Smooth muscle cell (in vitro differentiated cells): ENCODE data around the gene HELZ2. TPM values are rescaled to one million over a fixed set of nuclear protein-coding genes. Genes with fewer than 3 reads are reported as not detected.

Experiments
- DNase-seq: peaks from one replicate; lab custom pipeline; 2025; ENCODE audit not compliant: unreplicated experiment; lab: John Stamatoyannopoulos, UW
- H2AFZ ChIP-seq: fragments of 200-600 bp; sonication (generic); 2 replicates; pipeline ENCODE4 v1.6.0; 2016; ENCODE audit warnings: antibody characterized with exemption, low read depth, mild to moderate bottlenecking
- H3F3A ChIP-seq: fragments of 200-600 bp; sonication (generic); 2 replicates; pipeline ENCODE4 v1.6.0; 2017; ENCODE audit warnings: antibody characterized with exemption, low read depth
- H3K27ac ChIP-seq: fragments of 200-600 bp; sonication (generic); 2 replicates; pipeline ENCODE4 v1.5.1; 2016; ENCODE audit warnings: low read depth, mild to moderate bottlenecking
- H3K27me3 ChIP-seq: fragments of 200-600 bp; sonication (generic); 2 replicates; pipeline ENCODE4 v1.6.1; 2016; ENCODE audit warnings: low read depth, mild to moderate bottlenecking
- H3K36me3 ChIP-seq: fragments of 200-600 bp; sonication (generic); 2 replicates; pipeline ENCODE4 v1.5.1; 2016; ENCODE audit warnings: low read depth
- H3K4me1 ChIP-seq: fragments of 200-600 bp; sonication (generic); 2 replicates; pipeline ENCODE4 v1.5.1; 2016; ENCODE audit warnings: low read depth
- H3K4me2 ChIP-seq: fragments of 200-600 bp; sonication (generic); 2 replicates; pipeline ENCODE4 v1.6.0; 2016; ENCODE audit warnings: mild to moderate bottlenecking
- H3K4me3 ChIP-seq: fragments of 200-600 bp; sonication (generic); 2 replicates; pipeline ENCODE4 v1.5.1; 2016; ENCODE audit warnings: mild to moderate bottlenecking
- H3K79me2 ChIP-seq: fragments of 200-600 bp; sonication (generic); 2 replicates; pipeline ENCODE4 v1.6.0; 2016; ENCODE audit warnings: low read depth, mild to moderate bottlenecking
- H3K9ac ChIP-seq: fragments of 200-600 bp; sonication (generic); 2 replicates; pipeline ENCODE4 v1.6.0; 2016; ENCODE audit warnings: low read depth
- H3K9me3 ChIP-seq: fragments of 200-600 bp; sonication (generic); replicated peaks from 2 replicates; pipeline ENCODE4 v1.5.1; 2016; ENCODE audit warnings: low read depth
- H4K20me1 ChIP-seq: fragments of 200-600 bp; sonication (generic); 2 replicates; pipeline ENCODE4 v1.6.0; 2016; ENCODE audit warnings: low read depth
- WGBS: methylation state at CpG from one replicate; pipeline ENCODE4 v1.1.7; 2016; ENCODE audit warnings: low lambda C conversion rate; 5-methylcytosine and 5-hydroxymethylcytosine counted together
- polyA plus RNA-seq: library from polyadenylated mRNA; unstranded; fragments of >200 nt; fragmentation: Nextera tagmentation; extraction: Ambion mirVana; gene quantifications from 2 replicates; pipeline ENCODE4 v1.2.1, GENCODE V29; 2016
- total RNA-seq: library from RNA; depleted of rRNA; stranded (reverse); fragments of >200 nt; gene quantifications from 2 replicates; pipeline ENCODE4 v1.2.3, GENCODE V29; 2014
- TF ChIP-seq, protein P1 (sequence below): fragments of 200-600 bp; sonication (generic); IDR thresholded peaks from 2 replicates; pipeline ENCODE4 v1.5.1; 2017; ENCODE audit warnings: borderline replicate concordance, mild to moderate bottlenecking, antibody characterized with exemption; ENCODE audit not compliant: insufficient read depth, poor library complexity, severe bottlenecking

The HELZ2 gene
- total and polyA plus RNA-seq, 2 experiments from 2014 or later, result 3.0 to 13.8 TPM

DNA sequence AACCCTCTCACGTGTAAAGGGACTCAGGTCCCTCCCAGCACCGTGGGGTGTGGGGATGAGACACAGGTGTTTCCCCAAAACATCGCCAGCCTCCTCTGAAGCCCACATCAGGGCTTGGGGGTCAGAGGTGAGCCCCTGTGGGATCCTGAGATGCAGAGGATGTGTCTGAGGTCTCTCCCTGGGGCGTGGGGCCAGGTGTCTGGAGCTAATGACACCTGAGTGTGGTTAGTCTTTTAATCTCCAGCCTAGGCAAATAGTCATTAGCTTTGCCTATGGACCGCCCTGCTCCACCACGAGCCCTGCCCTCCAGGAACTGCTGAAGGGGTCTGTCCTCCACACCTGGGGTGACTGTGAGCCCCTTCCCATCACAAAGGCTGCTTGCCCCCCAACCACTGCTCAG lies 28.2 kb downstream of the HELZ2 start:
- Histone ChIP-seq H4K20me1 (no peaks in the 10 kb centered on the region), H3K27ac (no peak overlapping the region)
- 88% methylated on average over 6 of the region's 6 CpGs for WGBS

DNA sequence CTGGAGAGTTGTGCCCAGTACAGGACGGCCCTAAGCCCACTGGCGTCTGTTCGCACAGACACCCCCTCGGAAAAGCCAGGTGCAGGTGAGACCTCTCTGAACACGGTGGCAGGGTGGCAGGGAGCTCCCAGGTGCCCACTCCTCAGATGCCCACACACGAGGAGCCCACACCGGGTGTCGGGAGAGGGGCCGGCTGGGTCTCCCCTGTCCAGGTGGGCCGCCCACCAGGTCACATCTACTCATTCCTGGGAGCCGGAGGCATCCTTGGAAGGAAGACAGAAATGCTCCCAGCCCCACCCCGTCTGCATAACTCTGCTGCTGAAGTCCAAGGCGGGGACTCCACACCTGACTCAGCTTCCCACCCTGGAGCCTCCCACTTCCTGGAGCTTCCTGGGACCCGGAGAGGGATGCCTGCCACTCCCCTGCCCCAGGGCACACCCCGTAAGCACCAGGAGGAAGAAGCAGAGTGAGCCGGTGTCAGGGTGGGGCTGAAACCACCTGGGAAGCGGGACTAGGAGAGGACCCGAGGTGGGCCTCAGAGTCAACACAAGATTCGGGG lies 29.0 kb downstream of the HELZ2 start:
- H3K27me3 ChIP-seq, result no peaks in the 10 kb centered on the region
- no peaks in the 10 kb centered on the region for H3K9me3 ChIP-seq
- no peak overlapping the region for H2AFZ ChIP-seq
- H4K20me1 ChIP-seq, result no peaks in the 10 kb centered on the region
- H3K4me2 ChIP-seq, result no peak overlapping the region
- H3K79me2 ChIP-seq, result no peaks in the 10 kb centered on the region
- no peak for DNase-seq
- TF ChIP-seq, protein P1, sequence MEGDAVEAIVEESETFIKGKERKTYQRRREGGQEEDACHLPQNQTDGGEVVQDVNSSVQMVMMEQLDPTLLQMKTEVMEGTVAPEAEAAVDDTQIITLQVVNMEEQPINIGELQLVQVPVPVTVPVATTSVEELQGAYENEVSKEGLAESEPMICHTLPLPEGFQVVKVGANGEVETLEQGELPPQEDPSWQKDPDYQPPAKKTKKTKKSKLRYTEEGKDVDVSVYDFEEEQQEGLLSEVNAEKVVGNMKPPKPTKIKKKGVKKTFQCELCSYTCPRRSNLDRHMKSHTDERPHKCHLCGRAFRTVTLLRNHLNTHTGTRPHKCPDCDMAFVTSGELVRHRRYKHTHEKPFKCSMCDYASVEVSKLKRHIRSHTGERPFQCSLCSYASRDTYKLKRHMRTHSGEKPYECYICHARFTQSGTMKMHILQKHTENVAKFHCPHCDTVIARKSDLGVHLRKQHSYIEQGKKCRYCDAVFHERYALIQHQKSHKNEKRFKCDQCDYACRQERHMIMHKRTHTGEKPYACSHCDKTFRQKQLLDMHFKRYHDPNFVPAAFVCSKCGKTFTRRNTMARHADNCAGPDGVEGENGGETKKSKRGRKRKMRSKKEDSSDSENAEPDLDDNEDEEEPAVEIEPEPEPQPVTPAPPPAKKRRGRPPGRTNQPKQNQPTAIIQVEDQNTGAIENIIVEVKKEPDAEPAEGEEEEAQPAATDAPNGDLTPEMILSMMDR, result no peak
- no peak overlapping the region for H3K27ac ChIP-seq
- no peak overlapping the region for H3K9ac ChIP-seq
- no peaks in the 10 kb centered on the region for H3K36me3 ChIP-seq
- no peak overlapping the region for H3K4me3 ChIP-seq
- no peaks in the 10 kb centered on the region for H3F3A ChIP-seq
- WGBS, result 68% methylated on average over 18 of the region's 19 CpGs
- H3K4me1 ChIP-seq, result no peaks in the 10 kb centered on the region

More for the DNA sequence above, 28.2 kb downstream of the HELZ2 start:
- Histone ChIP-seq H3K36me3 (no peaks in the 10 kb centered on the region), H3F3A (no peaks in the 10 kb centered on the region), H3K4me3 (no peak overlapping the region), H3K4me1 (no peaks in the 10 kb centered on the region), H3K79me2 (no peaks in the 10 kb centered on the region), H2AFZ (no peak overlapping the region), H3K4me2 (no peak overlapping the region), H3K9me3 (no peaks in the 10 kb centered on the region), H3K9ac (no peak overlapping the region), H3K27me3 (no peaks in the 10 kb centered on the region)
- TF ChIP-seq, protein P1, result no peak
- no peak for DNase-seq

DNA sequence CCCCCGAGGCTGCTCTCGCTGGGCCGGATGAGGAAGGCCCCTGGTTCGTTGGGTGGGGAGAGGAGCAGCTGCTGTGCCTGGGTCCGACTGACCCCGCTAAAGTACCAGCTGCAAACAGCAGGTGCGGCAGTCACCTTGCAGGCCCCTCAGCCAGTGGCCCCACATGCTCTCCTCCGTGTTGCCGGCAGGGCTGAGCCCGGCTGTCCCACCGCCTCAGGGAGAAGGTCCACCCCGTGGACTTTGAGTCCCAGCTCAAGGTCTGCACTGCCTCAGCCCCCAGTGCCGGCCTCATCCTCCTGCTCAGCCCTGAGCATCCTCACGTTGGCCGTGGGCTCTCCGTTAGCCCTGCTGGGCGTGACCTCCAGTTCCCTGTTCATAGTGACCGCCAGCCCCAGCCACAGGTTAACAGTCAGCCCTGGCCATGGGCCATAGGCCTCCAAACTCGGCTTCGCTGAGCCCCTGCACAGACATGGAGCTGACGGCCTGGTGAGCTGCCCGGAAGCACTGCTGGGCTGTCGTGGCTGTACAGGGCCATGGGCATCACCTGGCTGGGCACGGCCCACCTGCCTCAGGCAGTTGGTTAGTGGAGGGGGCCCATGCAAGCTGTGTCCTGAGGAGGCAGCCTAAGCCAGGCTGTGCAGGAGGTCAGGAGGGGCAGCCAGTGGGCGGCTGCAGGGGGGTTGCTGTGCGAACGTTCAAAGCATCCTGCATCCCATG lies 29.6 kb downstream of the HELZ2 start:
- no peak overlapping the region for H3K27ac ChIP-seq
- H2AFZ ChIP-seq, result no peak overlapping the region
- H3K27me3 ChIP-seq, result no peaks in the 10 kb centered on the region
- H3K79me2 ChIP-seq, result no peaks in the 10 kb centered on the region
- no peaks in the 10 kb centered on the region for H3F3A ChIP-seq
- H4K20me1 ChIP-seq, result no peaks in the 10 kb centered on the region
- no peak overlapping the region for H3K4me2 ChIP-seq
- no peaks in the 10 kb centered on the region for H3K36me3 ChIP-seq
- WGBS, result 90% methylated on average over 24 of the region's 27 CpGs
- TF ChIP-seq, protein P1, result no peak
- no peaks in the 10 kb centered on the region for H3K9me3 ChIP-seq
- no peaks in the 10 kb centered on the region for H3K4me1 ChIP-seq
- H3K4me3 ChIP-seq, result no peak overlapping the region
- no peak overlapping the region for H3K9ac ChIP-seq
- DNase-seq, result no peak

DNA sequence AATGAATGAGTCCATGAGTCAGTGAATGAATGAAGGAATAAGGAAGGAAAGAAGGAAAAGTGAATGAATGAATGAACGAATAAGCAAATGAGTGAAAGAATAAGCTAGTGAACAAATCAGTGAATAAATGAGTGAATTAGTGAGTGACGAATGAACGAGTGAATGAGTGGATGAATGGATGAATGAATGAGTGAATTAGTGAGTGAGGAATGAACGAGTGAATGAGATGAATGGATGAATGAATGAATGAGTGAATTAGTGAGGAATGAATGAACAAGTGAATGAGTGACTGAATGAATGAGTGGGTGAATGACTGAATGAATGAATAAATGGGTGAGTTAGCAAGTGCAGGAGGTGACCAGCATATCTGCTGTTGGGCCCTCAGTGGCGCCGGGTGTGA lies 30.3 kb downstream of the HELZ2 start:
- Histone ChIP-seq H3K4me3 (no peak overlapping the region), H4K20me1 (no peaks in the 10 kb centered on the region), H3K79me2 (no peaks in the 10 kb centered on the region), H3K4me1 (no peaks in the 10 kb centered on the region), H3K9me3 (no peaks in the 10 kb centered on the region), H2AFZ (no peak overlapping the region), H3K27me3 (no peaks in the 10 kb centered on the region), H3K36me3 (no peaks in the 10 kb centered on the region), H3F3A (no peaks in the 10 kb centered on the region), H3K4me2 (no peak overlapping the region), H3K9ac (no peak overlapping the region), H3K27ac (no peak overlapping the region)
- TF ChIP-seq, protein P1, result no peak
- 93% methylated on average over 6 of the region's 6 CpGs for WGBS
- no peak for DNase-seq
